Measurements from ENCODE around the gene KHDC1.
"Not testable (repeated sequence)": the region's sequence is repeated elsewhere in the genome, so short reads cannot be mapped to it uniquely, and the experiment has no call there.

Gene KHDC1

GRCh38 chr6:73309535-73309784, 46.5 kb upstream of the KHDC1 start:
- Histone ChIP-seq H3K27me3 (ENCODE audit: low read length) (no peaks in the 10 kb centered on the region), H3K79me2 (ENCODE audit: insufficient read depth, low read length) (peaks cover 52% of the 10 kb centered on the region)

GRCh38 chr6:73308712-73309534, 45.9 kb upstream of the KHDC1 start:
- H3K4me3 ChIP-seq (ENCODE audit: insufficient read depth, low read length, poor library complexity, severe bottlenecking) = peak overlapping the region; percentile 91
- H4K20me1 ChIP-seq (ENCODE audit: low read depth, low read length) = no peaks in the 10 kb centered on the region
- peak overlapping the region; percentile 87 for H3K9ac ChIP-seq (ENCODE audit: low read length)
- peak overlapping the region; percentile 99 for H2AFZ ChIP-seq (ENCODE audit: low read depth, low read length, severe bottlenecking)
- peak; percentile 29 for TF ChIP-seq CTCF (IDR thresholded peaks at IDR 0.05; ENCODE audit: insufficient read depth, low read length, poor library complexity, severe bottlenecking)
- TF ChIP-seq EZH2phosphoT487 (conservative IDR thresholded peaks at IDR 0.05; ENCODE audit: low read length) = no peak
- H3K9me2 ChIP-seq (replicated peaks; ENCODE audit: insufficient read depth, low read length) = no peaks in the 10 kb centered on the region
- peaks cover 9% of the 10 kb centered on the region; the same call in 1 of the 2 replicates for H3K36me3 ChIP-seq (ENCODE audit: low read length)
- no peaks in the 10 kb centered on the region for H3K27me3 ChIP-seq (ENCODE audit: low read length)
- peak overlapping the region; percentile 67 for H3K4me2 ChIP-seq (ENCODE audit: low read depth, low read length, poor library complexity, severe bottlenecking)
- H3K27ac ChIP-seq (ENCODE audit: low read depth, low read length) = peak overlapping the region; percentile 71
- peaks cover 58% of the 10 kb centered on the region for H3K79me2 ChIP-seq (ENCODE audit: insufficient read depth, low read length)
- peaks cover 17% of the 10 kb centered on the region for H3F3A ChIP-seq (ENCODE audit: insufficient read depth)
- no peaks in the 10 kb centered on the region for H3K9me3 ChIP-seq (ENCODE audit: insufficient read depth, low read length)

More at GRCh38 chr6:73309535-73309784, 46.5 kb upstream of the KHDC1 start:
- Histone ChIP-seq H3K9me3 (ENCODE audit: insufficient read depth, low read length) (no peaks in the 10 kb centered on the region), H3K27ac (ENCODE audit: low read depth, low read length) (peak overlapping the region; percentile 71), H3F3A (ENCODE audit: insufficient read depth) (peaks cover 13% of the 10 kb centered on the region), H3K36me3 (ENCODE audit: low read length) (peaks cover 4% of the 10 kb centered on the region; the same call in 1 of the 2 replicates), H3K4me3 (ENCODE audit: insufficient read depth, low read length, poor library complexity, severe bottlenecking) (peak overlapping the region; percentile 91), H3K4me2 (ENCODE audit: low read depth, low read length, poor library complexity, severe bottlenecking) (peak overlapping the region; percentile 67), H3K9ac (ENCODE audit: low read length) (peak overlapping the region; percentile 87), H4K20me1 (ENCODE audit: low read depth, low read length) (no peaks in the 10 kb centered on the region), H3K9me2 (replicated peaks; ENCODE audit: insufficient read depth, low read length) (no peaks in the 10 kb centered on the region), H2AFZ (ENCODE audit: low read depth, low read length, severe bottlenecking) (peak overlapping the region; percentile 99)
- TF ChIP-seq EZH2phosphoT487 (conservative IDR thresholded peaks at IDR 0.05; ENCODE audit: low read length) = no peak
- TF ChIP-seq CTCF (IDR thresholded peaks at IDR 0.05; ENCODE audit: insufficient read depth, low read length, poor library complexity, severe bottlenecking) = no peak

GRCh38 chr6:73303773-73304172, 40.8 kb upstream of the KHDC1 start:
- peak overlapping the region; percentile 67 for H3K4me2 ChIP-seq (ENCODE audit: low read depth, low read length, poor library complexity, severe bottlenecking)
- H4K20me1 ChIP-seq (ENCODE audit: low read depth, low read length); H3K27me3 ChIP-seq (ENCODE audit: low read length); H2AFZ ChIP-seq (ENCODE audit: low read depth, low read length, severe bottlenecking); H3K9me3 ChIP-seq (ENCODE audit: insufficient read depth, low read length); H3K9me2 ChIP-seq (replicated peaks; ENCODE audit: insufficient read depth, low read length); H3K9ac ChIP-seq (ENCODE audit: low read length): not testable (repeated sequence)
- H3K79me2 ChIP-seq (ENCODE audit: insufficient read depth, low read length) = peaks cover 98% of the 10 kb centered on the region
- peak overlapping the region; percentile 18 for H3K4me3 ChIP-seq (ENCODE audit: insufficient read depth, low read length, poor library complexity, severe bottlenecking)
- peaks cover 25% of the 10 kb centered on the region for H3F3A ChIP-seq (ENCODE audit: insufficient read depth)
- H3K36me3 ChIP-seq (ENCODE audit: low read length) = peaks cover 15% of the 10 kb centered on the region; the same call in 1 of the 2 replicates
- peak overlapping the region; percentile 68 for H3K27ac ChIP-seq (ENCODE audit: low read depth, low read length)

- Histone ChIP-seq H3K9me2 (replicated peaks; ENCODE audit: insufficient read depth, low read length) (no peaks in the 10 kb centered on the region), H3K4me3 (ENCODE audit: insufficient read depth, low read length, poor library complexity, severe bottlenecking) (no peak overlapping the region), H3K79me2 (ENCODE audit: insufficient read depth, low read length) (peaks cover 92% of the 10 kb centered on the region), H4K20me1 (ENCODE audit: low read depth, low read length) (peaks cover 10% of the 10 kb centered on the region), H3K9ac (ENCODE audit: low read length) (no peak overlapping the region), H2AFZ (ENCODE audit: low read depth, low read length, severe bottlenecking) (no peak overlapping the region), H3F3A (ENCODE audit: insufficient read depth) (peaks cover 25% of the 10 kb centered on the region), H3K27ac (ENCODE audit: low read depth, low read length) (no peak overlapping the region), H3K9me3 (ENCODE audit: insufficient read depth, low read length) (no peaks in the 10 kb centered on the region), H3K36me3 (ENCODE audit: low read length) (peaks cover 18% of the 10 kb centered on the region; the same call in 1 of the 2 replicates), H3K27me3 (ENCODE audit: low read length) (no peaks in the 10 kb centered on the region), H3K4me2 (ENCODE audit: low read depth, low read length, poor library complexity, severe bottlenecking) (no peak overlapping the region)
- TF ChIP-seq EZH2phosphoT487 (conservative IDR thresholded peaks at IDR 0.05; ENCODE audit: low read length) (no peak), CTCF (IDR thresholded peaks at IDR 0.05; ENCODE audit: insufficient read depth, low read length, poor library complexity, severe bottlenecking) (no peak)
These were observed 39.3 kb upstream of the KHDC1 start for GRCh38 chr6:73302339-73302738.
